Fibroblast of pulmonary artery (primary cell): Measurements from ENCODE around the gene RAPGEF6.

Source experiments
- DNase-seq: peaks from one replicate; pipeline ENCODE4 v3.0.0-alpha.2; 2010; ENCODE audit warnings: low read depth
- H3K4me3 ChIP-seq: replicated peaks from 2 replicates; pipeline ENCODE4 v1.5.1; 2011; ENCODE audit warnings: low read depth, mild to moderate bottlenecking, control low read depth, low read length, moderate library complexity
- TF ChIP-seq, protein P1 (sequence below): IDR thresholded peaks from 2 replicates; pipeline ENCODE4 v1.5.1; 2011; ENCODE audit warnings: mild to moderate bottlenecking, control low read depth, low read length, inconsistent platforms; ENCODE audit errors: missing control alignments

RAPGEF6 gene

DNA sequence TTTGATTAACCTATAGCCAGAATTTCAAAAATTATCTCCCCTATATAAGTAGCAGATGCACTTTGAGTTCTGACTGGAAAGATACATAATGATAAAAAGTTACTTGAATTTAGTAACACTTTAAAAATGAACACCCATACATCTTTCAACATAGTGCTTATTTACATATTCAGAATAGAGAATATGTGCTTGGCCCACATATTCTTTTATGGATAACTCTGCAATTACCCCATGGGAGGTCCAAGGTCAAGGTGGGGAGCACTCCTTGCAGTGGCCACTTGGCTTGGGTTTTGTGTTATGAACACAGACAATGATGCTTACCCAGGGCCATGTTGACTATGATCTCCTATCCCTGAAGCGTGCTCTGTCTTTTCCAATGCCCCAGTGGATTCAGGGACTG is 201.9 kb downstream of the RAPGEF6 start:
- TF ChIP-seq, protein P1, sequence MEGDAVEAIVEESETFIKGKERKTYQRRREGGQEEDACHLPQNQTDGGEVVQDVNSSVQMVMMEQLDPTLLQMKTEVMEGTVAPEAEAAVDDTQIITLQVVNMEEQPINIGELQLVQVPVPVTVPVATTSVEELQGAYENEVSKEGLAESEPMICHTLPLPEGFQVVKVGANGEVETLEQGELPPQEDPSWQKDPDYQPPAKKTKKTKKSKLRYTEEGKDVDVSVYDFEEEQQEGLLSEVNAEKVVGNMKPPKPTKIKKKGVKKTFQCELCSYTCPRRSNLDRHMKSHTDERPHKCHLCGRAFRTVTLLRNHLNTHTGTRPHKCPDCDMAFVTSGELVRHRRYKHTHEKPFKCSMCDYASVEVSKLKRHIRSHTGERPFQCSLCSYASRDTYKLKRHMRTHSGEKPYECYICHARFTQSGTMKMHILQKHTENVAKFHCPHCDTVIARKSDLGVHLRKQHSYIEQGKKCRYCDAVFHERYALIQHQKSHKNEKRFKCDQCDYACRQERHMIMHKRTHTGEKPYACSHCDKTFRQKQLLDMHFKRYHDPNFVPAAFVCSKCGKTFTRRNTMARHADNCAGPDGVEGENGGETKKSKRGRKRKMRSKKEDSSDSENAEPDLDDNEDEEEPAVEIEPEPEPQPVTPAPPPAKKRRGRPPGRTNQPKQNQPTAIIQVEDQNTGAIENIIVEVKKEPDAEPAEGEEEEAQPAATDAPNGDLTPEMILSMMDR = no peak
- DNase-seq = no peak
- H3K4me3 ChIP-seq = no peak overlapping the region

DNA sequence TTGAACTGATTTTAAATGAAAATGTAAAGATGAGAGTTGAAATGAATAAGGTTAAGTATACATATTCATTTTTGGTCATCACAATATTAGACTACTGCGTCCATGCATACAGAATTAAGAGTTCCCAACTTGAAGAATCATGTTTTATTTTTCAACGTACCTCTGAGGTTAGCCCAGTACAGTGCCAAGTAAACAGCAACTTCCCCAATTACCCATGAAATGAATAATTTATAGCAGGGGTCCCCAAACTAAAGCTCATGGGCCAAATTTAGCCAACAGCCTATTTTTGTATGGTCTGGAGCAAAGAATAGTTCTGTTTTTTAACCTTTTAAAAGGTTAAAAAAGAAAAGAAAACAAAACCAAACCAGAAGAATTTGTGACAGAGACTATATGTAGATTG is 203.2 kb downstream of the RAPGEF6 start:
- DNase-seq = no peak
- TF ChIP-seq, protein P1 = no peak

DNA sequence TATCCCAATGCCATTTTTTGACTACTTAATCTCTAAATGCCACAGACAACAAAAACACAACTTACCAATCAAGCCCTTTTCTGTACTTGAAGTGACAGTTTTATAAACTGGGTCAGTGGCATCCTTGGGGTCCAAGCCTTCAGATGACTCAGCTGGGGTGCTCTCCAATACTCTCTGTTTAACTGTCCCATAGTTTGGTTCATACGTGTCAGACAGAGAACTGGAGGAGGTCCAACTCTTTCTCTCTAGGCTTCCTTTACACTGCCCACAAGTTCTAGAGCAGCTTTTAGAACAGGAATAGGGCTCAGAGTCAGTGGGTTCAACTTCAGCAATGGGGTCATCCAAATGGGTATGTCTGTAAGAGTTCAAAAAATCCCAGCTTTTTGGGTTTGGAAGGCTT is 204.2 kb downstream of the RAPGEF6 start:
- no peak overlapping the region for H3K4me3 ChIP-seq
- TF ChIP-seq, protein P1 = no peak
- DNase-seq = peak; percentile 20

More for the DNA sequence above, 203.2 kb downstream of the RAPGEF6 start:
- no peak overlapping the region for H3K4me3 ChIP-seq

DNA sequence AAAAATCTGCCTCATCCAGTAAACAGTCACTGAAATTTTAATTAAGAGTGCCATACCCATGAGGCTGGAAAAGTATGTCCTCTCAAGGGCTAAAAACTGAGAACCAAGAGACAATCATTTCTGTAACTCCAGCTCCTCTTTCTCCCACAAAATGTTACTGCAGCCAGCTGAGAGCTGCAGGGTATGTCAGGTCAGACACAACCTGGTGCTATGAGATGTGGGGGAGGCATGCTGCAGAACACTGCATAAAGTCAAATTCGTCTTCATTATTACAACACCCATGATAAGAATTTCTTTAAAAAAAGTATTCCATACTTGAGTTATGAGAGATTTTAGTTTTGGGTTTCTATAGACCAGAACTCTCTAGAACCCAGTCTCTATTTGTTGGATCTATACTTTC is 209.0 kb downstream of the RAPGEF6 start:
- H3K4me3 ChIP-seq = no peak overlapping the region
- TF ChIP-seq, protein P1 = no peak
- no peak for DNase-seq

DNA sequence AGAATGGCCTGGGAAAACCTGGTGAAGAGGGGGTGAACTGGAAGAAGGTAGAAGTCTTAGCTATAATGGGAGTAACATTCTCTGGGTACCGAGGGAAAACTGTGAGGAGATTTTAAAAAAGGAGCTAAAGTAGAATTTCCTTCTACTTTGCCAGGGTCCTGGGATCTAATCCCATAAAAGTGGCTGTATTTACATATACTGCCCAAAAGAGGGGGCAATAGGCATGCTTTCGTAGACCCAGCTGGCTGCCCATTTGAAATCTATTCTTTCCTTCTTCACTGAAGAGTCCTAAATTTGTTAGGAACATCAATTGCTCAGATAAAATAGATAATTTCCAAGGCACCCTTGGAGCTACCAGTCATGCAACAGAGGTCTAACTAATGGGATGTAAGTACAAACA is 212.0 kb downstream of the RAPGEF6 start:
- DNase-seq = peak; percentile 66
- TF ChIP-seq, protein P1 = peak; percentile 71

DNA sequence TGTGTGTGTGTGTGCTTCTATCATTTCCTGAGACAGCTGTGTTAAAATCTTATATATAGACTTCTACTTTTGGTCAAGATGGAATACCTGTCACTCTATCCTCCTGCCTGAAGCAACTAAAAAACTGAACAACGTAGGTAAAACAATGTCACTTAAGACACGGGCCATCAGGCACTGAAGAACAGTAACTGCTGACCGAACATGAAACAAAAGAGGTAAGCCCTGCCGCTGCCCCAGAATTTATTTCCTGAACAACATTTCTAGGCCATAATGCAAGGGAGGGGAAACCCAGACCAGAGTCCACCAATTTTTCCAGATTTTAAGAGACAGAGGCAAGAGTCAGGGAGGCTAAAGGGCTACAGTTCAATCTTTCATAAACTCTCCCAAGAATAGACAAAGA is 215.2 kb downstream of the RAPGEF6 start:
- no peak for DNase-seq
- H3K4me3 ChIP-seq = no peak overlapping the region
- TF ChIP-seq, protein P1 = no peak

More for the DNA sequence above, 212.0 kb downstream of the RAPGEF6 start:
- no peak overlapping the region for H3K4me3 ChIP-seq

DNA sequence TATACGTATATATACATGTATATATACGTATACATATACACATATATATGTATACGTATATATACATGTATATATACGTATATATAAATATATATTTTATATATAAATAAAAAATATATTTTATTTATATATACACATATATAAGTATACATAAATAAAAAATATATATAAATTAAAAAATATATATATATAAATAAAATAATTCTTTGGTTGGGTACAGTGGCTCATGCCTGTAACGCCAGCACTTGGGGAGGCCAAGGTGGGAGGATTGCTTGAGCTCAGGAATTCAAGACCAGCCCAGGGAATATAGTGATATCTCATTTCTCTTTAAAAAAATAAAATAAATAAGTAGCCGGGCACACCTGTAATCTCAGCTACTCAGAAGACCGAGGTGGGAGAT is 216.2 kb downstream of the RAPGEF6 start:
- DNase-seq = no peak
- TF ChIP-seq, protein P1 = no peak
- H3K4me3 ChIP-seq = no peak overlapping the region
